ENCODE data around the gene TMED1.
A peak's percentile ranks its signal among the peaks of the same experiment; 100 is the strongest.

Gene TMED1

GRCh38 chr19:10876459-10877240 is 40.6 kb upstream of the TMED1 start:
- H3K27ac ChIP-seq (ENCODE audit: low read depth, low read length) = peak overlapping the region; percentile 16; the same call in 1 of the 2 replicates
- TF ChIP-seq EZH2phosphoT487 (IDR thresholded peaks at IDR 0.05; ENCODE audit: borderline replicate concordance, low read length) (no peak), CTCF (IDR thresholded peaks at IDR 0.05; ENCODE audit: low read depth, low read length, poor library complexity, severe bottlenecking) (no peak)
- no peaks in the 10 kb centered on the region for H3K9me3 ChIP-seq (ENCODE audit: control insufficient read depth, insufficient read depth, low read length)
- H3K4me3 ChIP-seq (ENCODE audit: low read length) = peak overlapping the region; percentile 1; the same call in 1 of the 2 replicates
- peaks cover 99% of the 10 kb centered on the region for H3K79me2 ChIP-seq (ENCODE audit: control insufficient read depth, low read length)
- H3K36me3 ChIP-seq (ENCODE audit: control insufficient read depth, low read length) = peaks cover 24% of the 10 kb centered on the region
- no peaks in the 10 kb centered on the region for H4K20me1 ChIP-seq (ENCODE audit: control insufficient read depth, insufficient read depth, low read depth, low read length)
- no peaks in the 10 kb centered on the region for H3K9me2 ChIP-seq (replicated peaks; ENCODE audit: control insufficient read depth, low read length)
- no peaks in the 10 kb centered on the region for H3K27me3 ChIP-seq (ENCODE audit: control insufficient read depth, low read length)
- peaks cover 57% of the 10 kb centered on the region for H3K4me1 ChIP-seq (ENCODE audit: control insufficient read depth, low read length)
- peak overlapping the region; percentile 46 for H3K4me2 ChIP-seq (ENCODE audit: low read length)
- peaks cover 13% of the 10 kb centered on the region for H3F3A ChIP-seq (ENCODE audit: control insufficient read depth, insufficient read depth)

- H3K27me3 ChIP-seq (ENCODE audit: control insufficient read depth, low read length) = no peaks in the 10 kb centered on the region
- no peaks in the 10 kb centered on the region for H4K20me1 ChIP-seq (ENCODE audit: control insufficient read depth, insufficient read depth, low read depth, low read length)
- peaks cover 73% of the 10 kb centered on the region for H3K79me2 ChIP-seq (ENCODE audit: control insufficient read depth, low read length)
- H3K4me3 ChIP-seq (ENCODE audit: low read length) = no peak overlapping the region
- peaks cover 63% of the 10 kb centered on the region for H3K4me1 ChIP-seq (ENCODE audit: control insufficient read depth, low read length)
- H3K9me3 ChIP-seq (ENCODE audit: control insufficient read depth, insufficient read depth, low read length) = no peaks in the 10 kb centered on the region
- H3F3A ChIP-seq (ENCODE audit: control insufficient read depth, insufficient read depth) = peaks cover 13% of the 10 kb centered on the region
- H3K9me2 ChIP-seq (replicated peaks; ENCODE audit: control insufficient read depth, low read length) = no peaks in the 10 kb centered on the region
- peak overlapping the region; percentile 12 for H3K4me2 ChIP-seq (ENCODE audit: low read length)
- TF ChIP-seq CTCF (IDR thresholded peaks at IDR 0.05; ENCODE audit: low read depth, low read length, poor library complexity, severe bottlenecking) (no peak), EZH2phosphoT487 (IDR thresholded peaks at IDR 0.05; ENCODE audit: borderline replicate concordance, low read length) (no peak)
- no peak overlapping the region for H3K27ac ChIP-seq (ENCODE audit: low read depth, low read length)
- peaks cover 13% of the 10 kb centered on the region for H3K36me3 ChIP-seq (ENCODE audit: control insufficient read depth, low read length)
Observed at GRCh38 chr19:10874024-10874423, 38.0 kb upstream of the TMED1 start.

GRCh38 chr19:10872546-10873107 is 36.6 kb upstream of the TMED1 start:
- TF ChIP-seq CTCF (IDR thresholded peaks at IDR 0.05; ENCODE audit: low read depth, low read length, poor library complexity, severe bottlenecking) (no peak), EZH2phosphoT487 (IDR thresholded peaks at IDR 0.05; ENCODE audit: borderline replicate concordance, low read length) (no peak)
- Histone ChIP-seq H3K79me2 (ENCODE audit: control insufficient read depth, low read length) (peaks cover 61% of the 10 kb centered on the region), H3K4me1 (ENCODE audit: control insufficient read depth, low read length) (peaks cover 63% of the 10 kb centered on the region)

More at GRCh38 chr19:10872546-10873107, 36.6 kb upstream of the TMED1 start:
- H3K36me3 ChIP-seq (ENCODE audit: control insufficient read depth, low read length) = peaks cover 13% of the 10 kb centered on the region
- H3K27me3 ChIP-seq (ENCODE audit: control insufficient read depth, low read length) = no peaks in the 10 kb centered on the region
- no peaks in the 10 kb centered on the region for H3K9me3 ChIP-seq (ENCODE audit: control insufficient read depth, insufficient read depth, low read length)
- peak overlapping the region; percentile 97 for H3K4me2 ChIP-seq (ENCODE audit: low read length)
- H3K27ac ChIP-seq (ENCODE audit: low read depth, low read length) = peak overlapping the region; percentile 78
- no peaks in the 10 kb centered on the region for H3K9me2 ChIP-seq (replicated peaks; ENCODE audit: control insufficient read depth, low read length)
- H3K4me3 ChIP-seq (ENCODE audit: low read length) = peak overlapping the region; percentile 79
- peaks cover 15% of the 10 kb centered on the region for H3F3A ChIP-seq (ENCODE audit: control insufficient read depth, insufficient read depth)
- no peaks in the 10 kb centered on the region for H4K20me1 ChIP-seq (ENCODE audit: control insufficient read depth, insufficient read depth, low read depth, low read length)
